Measurements from ENCODE around the gene PEX11A. TPM values are rescaled to one million over a fixed set of nuclear protein-coding genes. Genes with fewer than 3 reads are reported as not detected.

The PEX11A gene
- total RNA-seq, 4 donors from 2014 or later, result 7.2 to 15.5 (median 9.7) TPM

DNA sequence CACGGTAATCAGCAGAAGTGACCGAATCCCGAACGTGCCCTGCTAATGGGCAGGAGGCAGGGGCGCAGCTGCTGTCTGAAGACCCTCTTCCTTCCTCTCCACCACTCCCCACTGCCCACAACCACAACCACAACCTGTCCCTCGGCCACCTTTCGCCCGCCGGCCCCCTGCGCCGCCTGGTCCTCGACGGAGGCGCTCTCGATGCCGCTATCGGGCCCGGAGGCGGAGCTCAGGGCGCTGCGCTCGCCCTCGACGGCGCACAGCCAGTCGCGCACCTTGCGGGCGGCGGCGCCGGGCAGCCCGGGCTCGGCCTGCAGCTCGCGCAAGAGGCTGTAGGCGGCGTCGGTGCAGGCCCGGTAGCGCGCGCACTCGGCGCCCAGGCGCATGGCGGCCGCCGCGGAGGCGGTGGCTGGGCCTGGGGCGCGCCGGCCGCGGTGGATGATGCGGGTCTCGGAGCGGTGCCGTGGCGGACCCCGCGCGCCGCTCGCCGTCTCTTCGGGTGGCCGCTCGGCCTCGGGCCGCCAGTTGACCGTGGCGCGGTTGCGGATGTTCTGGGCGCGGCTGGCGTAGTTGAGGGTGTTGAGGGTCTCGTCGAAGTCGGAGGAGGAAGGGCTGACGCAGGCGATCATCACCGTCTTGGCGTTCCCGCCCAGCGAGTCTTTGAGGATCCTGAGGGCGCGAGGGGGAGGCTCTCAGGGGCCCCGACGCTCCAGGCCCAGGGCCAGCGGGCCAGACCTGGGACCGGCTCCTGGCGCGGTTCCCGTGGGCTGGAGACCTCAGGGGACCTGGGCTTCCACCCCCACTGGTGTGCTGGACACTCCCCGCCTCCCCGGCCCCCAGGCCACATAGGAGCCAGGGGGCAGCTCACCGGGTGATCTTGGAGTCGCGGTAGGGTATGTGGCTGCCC, 42.2 kb downstream of the PEX11A start:
- TF ChIP-seq EP300 (IDR thresholded peaks at IDR 0.05) (no peak), POLR2A (IDR thresholded peaks at IDR 0.05) (no peak)
- TF ChIP-seq, protein P1, sequence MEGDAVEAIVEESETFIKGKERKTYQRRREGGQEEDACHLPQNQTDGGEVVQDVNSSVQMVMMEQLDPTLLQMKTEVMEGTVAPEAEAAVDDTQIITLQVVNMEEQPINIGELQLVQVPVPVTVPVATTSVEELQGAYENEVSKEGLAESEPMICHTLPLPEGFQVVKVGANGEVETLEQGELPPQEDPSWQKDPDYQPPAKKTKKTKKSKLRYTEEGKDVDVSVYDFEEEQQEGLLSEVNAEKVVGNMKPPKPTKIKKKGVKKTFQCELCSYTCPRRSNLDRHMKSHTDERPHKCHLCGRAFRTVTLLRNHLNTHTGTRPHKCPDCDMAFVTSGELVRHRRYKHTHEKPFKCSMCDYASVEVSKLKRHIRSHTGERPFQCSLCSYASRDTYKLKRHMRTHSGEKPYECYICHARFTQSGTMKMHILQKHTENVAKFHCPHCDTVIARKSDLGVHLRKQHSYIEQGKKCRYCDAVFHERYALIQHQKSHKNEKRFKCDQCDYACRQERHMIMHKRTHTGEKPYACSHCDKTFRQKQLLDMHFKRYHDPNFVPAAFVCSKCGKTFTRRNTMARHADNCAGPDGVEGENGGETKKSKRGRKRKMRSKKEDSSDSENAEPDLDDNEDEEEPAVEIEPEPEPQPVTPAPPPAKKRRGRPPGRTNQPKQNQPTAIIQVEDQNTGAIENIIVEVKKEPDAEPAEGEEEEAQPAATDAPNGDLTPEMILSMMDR (IDR thresholded peaks at IDR 0.05), result no peak
- 87% methylated on average over 76 to 102 of the region's 102 CpGs for WGBS, 2 donors
- Histone ChIP-seq H3K27me3 (no peaks in the 10 kb centered on the region), H3K4me1 (peaks cover 0 to 8% (median 0%) of the 10 kb centered on the region in 4 donors), H3K36me3 (peaks cover 0 to 31% (median 0%) of the 10 kb centered on the region in 3 donors), H3K27ac (no peak overlapping the region), H3K4me3 (no peak overlapping the region), H3K9me3 (no peaks in the 10 kb centered on the region)
- DNase-seq (ENCODE audit: low spot score in 2 of 2), result no peak

DNA sequence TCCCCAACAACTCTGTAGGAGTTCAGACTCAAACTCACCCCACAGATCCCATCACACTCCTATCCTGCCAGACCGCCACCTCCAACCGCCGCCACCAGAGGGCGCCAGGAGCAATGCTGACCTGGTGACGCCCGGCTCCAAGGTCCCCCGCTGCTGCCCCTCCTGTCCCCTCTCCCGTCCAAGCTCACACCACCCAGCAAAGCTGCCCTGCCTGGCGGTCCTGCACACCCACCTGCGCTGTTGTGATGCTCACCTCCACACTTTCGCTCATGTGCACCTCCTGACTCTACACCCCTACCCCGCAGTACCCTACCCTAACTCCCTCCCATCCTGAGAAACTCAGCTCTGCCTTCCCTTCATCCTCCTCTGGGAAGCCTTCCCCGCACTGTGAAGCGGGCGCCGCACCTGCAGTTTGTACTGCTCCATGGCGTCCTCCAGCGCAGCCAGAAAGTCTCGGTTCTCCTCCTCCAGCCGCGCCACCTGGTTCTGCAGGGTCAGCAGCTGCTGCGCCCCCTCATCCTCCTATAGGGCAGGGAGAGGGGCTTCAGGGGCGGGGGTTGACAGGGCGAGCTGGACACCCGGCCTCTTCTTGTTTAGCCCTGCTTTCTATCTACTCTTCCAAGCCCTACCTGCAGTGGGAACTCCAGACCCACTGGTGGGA, 43.2 kb downstream of the PEX11A start:
- WGBS, 2 donors, result 55 to 57% methylated on average over 25 of the region's 25 CpGs
- Histone ChIP-seq H3K4me1 (peaks cover 0 to 8% (median 0%) of the 10 kb centered on the region in 4 donors), H3K4me3 (no peak overlapping the region), H3K27ac (no peak overlapping the region), H3K27me3 (no peaks in the 10 kb centered on the region), H3K9me3 (no peaks in the 10 kb centered on the region), H3K36me3 (peaks cover 0 to 34% (median 0%) of the 10 kb centered on the region in 3 donors)
- no peak for TF ChIP-seq POLR2A (IDR thresholded peaks at IDR 0.05)
- TF ChIP-seq, protein P1 (IDR thresholded peaks at IDR 0.05), result peak; percentile 69 to 87 (median 78)
- peak; percentile 78 to 92 for DNase-seq (ENCODE audit: low spot score in 2 of 2)

GRCh38 chr15:89646416-89647141, 44.0 kb downstream of the PEX11A start:
- no peak for TF ChIP-seq EP300 (IDR thresholded peaks at IDR 0.05)
- no peak for TF ChIP-seq POLR2A (IDR thresholded peaks at IDR 0.05)
- TF ChIP-seq, protein P1 (IDR thresholded peaks at IDR 0.05), result no peak
- DNase-seq (ENCODE audit: low spot score in 2 of 2), result no peak
- 82 to 89% methylated on average over 18 to 21 of the region's 22 CpGs for WGBS, 2 donors
- Histone ChIP-seq H3K27ac (no peak overlapping the region), H3K9me3 (no peaks in the 10 kb centered on the region), H3K36me3 (peaks cover 0 to 41% (median 0%) of the 10 kb centered on the region in 3 donors), H3K4me1 (peaks cover 0 to 8% (median 0%) of the 10 kb centered on the region in 4 donors), H3K4me3 (no peak overlapping the region), H3K27me3 (no peaks in the 10 kb centered on the region)

GRCh38 chr15:89645680-89646079, 44.9 kb downstream of the PEX11A start:
- Histone ChIP-seq H3K4me1 (peaks cover 0 to 8% (median 0%) of the 10 kb centered on the region in 4 donors), H3K9me3 (no peaks in the 10 kb centered on the region), H3K4me3 (no peak overlapping the region), H3K36me3 (peaks cover 0 to 50% (median 0%) of the 10 kb centered on the region in 3 donors), H3K27ac (no peak overlapping the region), H3K27me3 (no peaks in the 10 kb centered on the region)
- no peak for DNase-seq (ENCODE audit: low spot score in 2 of 2)
- WGBS, 2 donors, result 92% methylated on average over 5 to 8 of the region's 8 CpGs
- TF ChIP-seq, protein P1 (IDR thresholded peaks at IDR 0.05), result no peak
- no peak for TF ChIP-seq EP300 (IDR thresholded peaks at IDR 0.05)
- TF ChIP-seq POLR2A (IDR thresholded peaks at IDR 0.05), result no peak
